MCF 10A (cell line): ENCODE results near the gene MRGPRF. TPM values are rescaled to one million over a fixed set of nuclear protein-coding genes. Genes with fewer than 3 reads are reported as not detected.

ENCODE experiments used
- BruUV-seq: library from RNA; stranded (reverse); fragments of 400-500 nt; replicated peaks from 2 replicates; lab custom pipeline; 2021; lab: Mats Ljungman, UMichigan
- CTCF ChIA-PET: fragments of 300-600 bp; sonication (Branson Sonifier 250); formaldehyde crosslinking; extraction: SDS; loops from one replicate; lab custom pipeline; 2021; ENCODE audit warnings: antibody characterized with exemption, inconsistent platforms; lab: Yijun Ruan, JAX
- POLR2A ChIA-PET: fragments of 300-600, 350-650 bp; sonication (Branson Sonifier 250); formaldehyde crosslinking; extraction: SDS; loops from one replicate; lab custom pipeline; 2020; ENCODE audit warnings: antibody characterized with exemption, inconsistent platforms; lab: Yijun Ruan, JAX
- DNase-seq: peaks from one replicate; pipeline ENCODE4 v3.0.0-alpha.2; 2018; ENCODE audit not compliant: unreplicated experiment
- H3K27ac Mint-ChIP-seq: one replicate; pipeline ENCODE4 v1.8.0; 2022; ENCODE audit warnings: mild to moderate bottlenecking, low read depth, mixed read lengths; ENCODE audit not compliant: unreplicated experiment
- H3K27me3 Mint-ChIP-seq: one replicate; pipeline ENCODE4 v1.8.0; 2022; ENCODE audit warnings: mixed read lengths; ENCODE audit not compliant: insufficient read depth, unreplicated experiment
- H3K36me3 Mint-ChIP-seq: one replicate; pipeline ENCODE4 v1.8.0; 2022; ENCODE audit warnings: mild to moderate bottlenecking, moderate library complexity, mixed read lengths; ENCODE audit not compliant: insufficient read depth, unreplicated experiment
- H3K4me1 Mint-ChIP-seq: one replicate; pipeline ENCODE4 v1.8.0; 2022; ENCODE audit warnings: mixed read lengths; ENCODE audit not compliant: insufficient read depth, unreplicated experiment
- H3K4me3 Mint-ChIP-seq: one replicate; pipeline ENCODE4 v1.8.0; 2022; ENCODE audit warnings: mild to moderate bottlenecking, moderate library complexity, mixed read lengths; ENCODE audit not compliant: unreplicated experiment
- H3K9me3 Mint-ChIP-seq: one replicate; pipeline ENCODE4 v1.8.0; 2022; ENCODE audit warnings: mixed read lengths; ENCODE audit not compliant: unreplicated experiment
- CTCF ChIP-seq: fragments of 200-600 bp; IDR thresholded peaks from one replicate; pipeline ENCODE4 v1.8.0; 2022; ENCODE audit warnings: antibody characterized with exemption, mild to moderate bottlenecking; ENCODE audit not compliant: unreplicated experiment
- intact Hi-C: fragments of 100-400 bp; cut with micrococcal nuclease; formaldehyde crosslinking; loops from 2 replicates; pipeline ENCODE4 v1.14.1; 2022
- total RNA-seq: library from RNA; stranded (reverse); gene quantifications from 2 replicates; pipeline ENCODE4 v1.2.3, GENCODE V29; 2022

The MRGPRF gene
- total RNA-seq, 1 experiment from 2014 or later = not detected

GRCh38 chr11:68962527-68963250 is 50.4 kb downstream of the MRGPRF start:
- TF ChIP-seq CTCF = no peak
- intact Hi-C loops = no loop called here

GRCh38 chr11:68961245-68961644 is 51.8 kb downstream of the MRGPRF start:
- intact Hi-C loops = no loop called here
- no TSS peak for BruUV-seq
- H3K4me3 Mint-ChIP-seq = no peak overlapping the region
- H3K27me3 Mint-ChIP-seq = peaks cover 12% of the 10 kb centered on the region
- no peaks in the 10 kb centered on the region for H3K9me3 Mint-ChIP-seq
- H3K27ac Mint-ChIP-seq = no peak overlapping the region
- CTCF ChIA-PET = interaction anchor here (0.7 kb wide), 2 partner anchors 78 to 183 kb away, joined by 3 read pairs; no protein-coding TSS in a partner anchor
- H3K4me1 Mint-ChIP-seq = no peaks in the 10 kb centered on the region
- TF ChIP-seq CTCF = no peak
- POLR2A ChIA-PET = interaction anchor here (0.7 kb wide), 1 partner anchor 18 kb away, joined by 3 read pairs; no protein-coding TSS in a partner anchor
- DNase-seq = no peak
- no peaks in the 10 kb centered on the region for H3K36me3 Mint-ChIP-seq

More at GRCh38 chr11:68962527-68963250, 50.4 kb downstream of the MRGPRF start:
- H3K36me3 Mint-ChIP-seq = no peaks in the 10 kb centered on the region
- no TSS peak for BruUV-seq
- no peak overlapping the region for H3K27ac Mint-ChIP-seq
- H3K4me3 Mint-ChIP-seq = no peak overlapping the region
- POLR2A ChIA-PET = no interaction called here
- H3K27me3 Mint-ChIP-seq = peaks cover 16% of the 10 kb centered on the region
- no peak for DNase-seq
- H3K9me3 Mint-ChIP-seq = no peaks in the 10 kb centered on the region
- CTCF ChIA-PET = interaction anchor here (0.6 to 1.5 kb wide), 3 partner anchors 11 to 1316 kb away, joined by 3 read pairs; no protein-coding TSS in a partner anchor
- no peaks in the 10 kb centered on the region for H3K4me1 Mint-ChIP-seq

DNA sequence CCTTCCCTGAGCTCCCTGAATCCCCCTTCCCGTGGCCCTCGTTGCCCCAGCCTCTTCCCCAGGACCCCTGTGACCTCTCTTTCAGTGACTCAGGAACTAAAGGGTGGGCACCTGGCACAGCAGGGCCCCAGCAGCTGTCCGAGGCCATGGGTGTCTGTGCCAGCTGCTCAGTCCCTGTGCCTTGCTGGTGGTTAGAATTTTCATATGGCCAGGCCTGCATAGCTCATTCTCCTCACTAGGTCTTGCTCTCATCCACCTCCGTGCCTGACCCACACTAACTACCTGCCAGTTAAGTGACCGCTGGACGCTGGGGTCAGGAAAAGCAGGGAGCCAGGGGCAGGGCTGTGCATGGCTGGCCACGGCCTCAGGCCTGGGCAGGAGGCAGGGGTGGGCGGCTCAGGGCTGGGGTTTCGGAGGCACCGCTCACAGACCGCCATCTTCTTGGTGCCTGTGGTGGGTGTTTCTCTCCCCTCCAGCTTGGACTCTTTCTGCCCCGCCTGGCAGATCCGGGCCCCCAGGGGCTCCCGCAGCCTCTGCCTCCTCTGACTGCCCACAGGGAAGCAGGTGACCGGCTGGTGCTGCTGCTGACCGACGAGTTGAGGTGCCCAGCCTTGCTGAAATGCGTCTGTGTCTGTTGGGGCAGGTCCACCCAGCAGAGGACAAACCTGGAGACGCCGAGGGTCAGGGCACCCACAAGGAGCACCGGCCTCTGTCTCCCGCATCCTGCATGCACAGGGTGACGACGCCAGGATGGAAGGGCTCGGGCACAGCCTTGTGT is 52.6 kb downstream of the MRGPRF start:
- peaks cover 11% of the 10 kb centered on the region for H3K27me3 Mint-ChIP-seq
- no TSS peak for BruUV-seq
- H3K9me3 Mint-ChIP-seq = no peaks in the 10 kb centered on the region
- CTCF ChIA-PET = no interaction called here
- no peak for DNase-seq
- no peak overlapping the region for H3K4me3 Mint-ChIP-seq
- no peak for TF ChIP-seq CTCF
- intact Hi-C loops = no loop called here
- no peak overlapping the region for H3K27ac Mint-ChIP-seq
- POLR2A ChIA-PET = interaction anchor here (0.6 kb wide), 1 partner anchor 21 kb away, joined by 3 read pairs; no protein-coding TSS in a partner anchor
- no peaks in the 10 kb centered on the region for H3K4me1 Mint-ChIP-seq
- H3K36me3 Mint-ChIP-seq = no peaks in the 10 kb centered on the region
